ENCODE measurements around the gene TMPRSS11D. TPM values are rescaled to one million over a fixed set of nuclear protein-coding genes. Genes with fewer than 3 reads are reported as not detected.

The TMPRSS11D gene
- total RNA-seq, 1 donor from 2014 or later, result not detected

DNA sequence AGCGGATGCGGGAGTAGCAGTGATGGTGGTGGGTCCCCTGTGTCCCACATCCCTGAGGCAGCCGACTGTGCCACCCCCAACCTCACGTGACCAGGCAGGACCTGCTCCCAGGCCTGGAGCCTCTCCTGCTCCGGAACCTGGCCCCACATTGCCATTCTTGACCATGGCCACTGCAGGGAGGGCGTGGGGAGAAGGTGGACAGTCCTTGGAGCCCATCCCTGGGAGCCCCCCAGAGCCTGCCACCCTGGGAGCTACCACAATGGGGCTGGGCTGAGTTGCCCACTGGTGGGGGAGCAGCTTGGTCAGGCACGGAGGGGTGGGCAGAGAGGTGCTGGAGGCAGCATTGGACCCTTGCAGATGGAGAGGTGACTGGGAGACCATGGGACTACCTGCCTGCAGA lies 42.7 kb upstream of the TMPRSS11D start:
- TF ChIP-seq, protein P1, sequence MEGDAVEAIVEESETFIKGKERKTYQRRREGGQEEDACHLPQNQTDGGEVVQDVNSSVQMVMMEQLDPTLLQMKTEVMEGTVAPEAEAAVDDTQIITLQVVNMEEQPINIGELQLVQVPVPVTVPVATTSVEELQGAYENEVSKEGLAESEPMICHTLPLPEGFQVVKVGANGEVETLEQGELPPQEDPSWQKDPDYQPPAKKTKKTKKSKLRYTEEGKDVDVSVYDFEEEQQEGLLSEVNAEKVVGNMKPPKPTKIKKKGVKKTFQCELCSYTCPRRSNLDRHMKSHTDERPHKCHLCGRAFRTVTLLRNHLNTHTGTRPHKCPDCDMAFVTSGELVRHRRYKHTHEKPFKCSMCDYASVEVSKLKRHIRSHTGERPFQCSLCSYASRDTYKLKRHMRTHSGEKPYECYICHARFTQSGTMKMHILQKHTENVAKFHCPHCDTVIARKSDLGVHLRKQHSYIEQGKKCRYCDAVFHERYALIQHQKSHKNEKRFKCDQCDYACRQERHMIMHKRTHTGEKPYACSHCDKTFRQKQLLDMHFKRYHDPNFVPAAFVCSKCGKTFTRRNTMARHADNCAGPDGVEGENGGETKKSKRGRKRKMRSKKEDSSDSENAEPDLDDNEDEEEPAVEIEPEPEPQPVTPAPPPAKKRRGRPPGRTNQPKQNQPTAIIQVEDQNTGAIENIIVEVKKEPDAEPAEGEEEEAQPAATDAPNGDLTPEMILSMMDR (IDR thresholded peaks at IDR 0.05), result no peak
- Histone ChIP-seq H3K27me3 (no peaks in the 10 kb centered on the region), H3K27ac (no peak overlapping the region), H3K9me3 (no peaks in the 10 kb centered on the region), H3K4me3 (no peak overlapping the region), H3K4me1 (no peaks in the 10 kb centered on the region), H3K36me3 (no peaks in the 10 kb centered on the region)
- no peak for ATAC-seq
- no peak for DNase-seq
- intact Hi-C loops (cut with DNase I), result no loop called here

DNA sequence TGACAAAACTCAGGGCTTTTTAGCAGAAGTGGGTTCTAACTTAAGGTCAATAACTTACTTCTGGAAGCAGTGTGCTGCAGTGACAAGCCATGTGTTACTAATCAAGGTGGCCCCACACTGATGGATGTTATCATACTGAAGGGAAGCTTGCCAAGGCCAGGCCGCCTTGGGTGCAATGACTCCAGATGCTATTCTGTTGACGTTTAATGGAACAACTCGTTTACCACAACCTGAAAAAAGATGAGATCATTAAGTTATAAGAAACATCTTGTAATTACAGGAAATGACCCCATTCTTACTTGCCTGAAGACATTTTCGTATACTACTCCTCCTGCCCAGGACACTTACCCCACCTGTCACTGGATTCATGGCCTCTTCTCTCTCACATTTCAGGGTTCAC lies 38.9 kb upstream of the TMPRSS11D start:
- Histone ChIP-seq H3K36me3 (no peaks in the 10 kb centered on the region), H3K4me1 (no peaks in the 10 kb centered on the region), H3K9me3 (no peaks in the 10 kb centered on the region), H3K27me3 (no peaks in the 10 kb centered on the region), H3K4me3 (no peak overlapping the region), H3K27ac (no peak overlapping the region)
- DNase-seq, result no peak
- TF ChIP-seq, protein P1 (IDR thresholded peaks at IDR 0.05), result no peak
- intact Hi-C loops (cut with DNase I), result no loop called here
- no peak for ATAC-seq

DNA sequence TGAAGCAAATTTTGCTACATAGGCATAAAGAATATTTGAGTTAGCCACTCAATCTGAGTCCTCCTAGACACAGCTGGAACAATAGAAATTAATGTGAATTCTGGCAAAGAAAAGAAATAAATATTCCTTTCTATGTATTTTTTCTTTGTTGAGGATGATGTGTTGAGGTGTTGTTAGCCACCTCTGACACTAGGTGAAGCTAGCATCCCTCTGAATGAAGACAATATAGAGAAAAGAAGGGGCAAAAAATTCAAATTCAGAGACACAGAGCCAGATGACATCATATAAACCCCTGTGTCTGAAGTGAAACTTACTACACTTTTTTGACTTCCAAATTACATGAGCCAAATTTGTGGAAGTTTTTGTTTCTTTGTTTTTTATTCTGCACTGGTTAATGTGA lies 34.6 kb upstream of the TMPRSS11D start:
- no peaks in the 10 kb centered on the region for H3K36me3 ChIP-seq
- H3K9me3 ChIP-seq, result no peaks in the 10 kb centered on the region
- ATAC-seq (no peak), DNase-seq (no peak)
- intact Hi-C loops (cut with DNase I), result no loop called here
- H3K27ac ChIP-seq, result no peak overlapping the region
- TF ChIP-seq, protein P1 (IDR thresholded peaks at IDR 0.05), result no peak
- no peak overlapping the region for H3K4me3 ChIP-seq
- no peaks in the 10 kb centered on the region for H3K4me1 ChIP-seq
- H3K27me3 ChIP-seq, result no peaks in the 10 kb centered on the region

DNA sequence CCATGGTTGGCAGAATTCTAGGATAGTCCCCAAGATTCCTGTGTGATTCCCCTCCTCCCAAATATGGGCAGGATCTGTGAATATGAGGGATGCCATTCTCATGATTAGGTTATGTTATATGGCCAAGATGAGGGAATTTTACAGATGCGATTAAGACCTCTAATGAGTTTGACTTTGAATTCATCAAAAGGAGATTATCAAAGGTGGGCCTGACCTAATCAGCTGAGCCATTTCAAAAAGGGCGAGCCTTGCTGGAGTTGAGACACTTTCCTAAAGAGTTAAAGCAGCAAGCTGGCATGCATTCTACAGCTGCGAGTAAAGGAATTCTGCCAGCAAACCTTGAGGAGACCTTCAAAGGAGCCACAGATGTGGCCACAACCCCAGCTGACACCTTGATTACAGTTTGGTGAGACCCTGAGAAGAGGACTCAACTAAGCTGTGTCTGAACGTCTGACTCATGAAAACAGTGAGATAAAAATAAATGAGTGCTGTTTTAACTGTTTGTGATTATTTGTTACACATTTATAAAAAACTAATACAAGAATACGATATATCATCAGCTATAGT lies 31.7 kb upstream of the TMPRSS11D start:
- intact Hi-C loops (cut with DNase I), result no loop called here
- no peak overlapping the region for H3K4me3 ChIP-seq
- H3K4me1 ChIP-seq, result no peaks in the 10 kb centered on the region
- TF ChIP-seq, protein P1 (IDR thresholded peaks at IDR 0.05), result no peak
- DNase-seq (no peak), ATAC-seq (no peak)
- no peaks in the 10 kb centered on the region for H3K9me3 ChIP-seq
- H3K27me3 ChIP-seq, result no peaks in the 10 kb centered on the region
- H3K27ac ChIP-seq, result no peak overlapping the region
- no peaks in the 10 kb centered on the region for H3K36me3 ChIP-seq

DNA sequence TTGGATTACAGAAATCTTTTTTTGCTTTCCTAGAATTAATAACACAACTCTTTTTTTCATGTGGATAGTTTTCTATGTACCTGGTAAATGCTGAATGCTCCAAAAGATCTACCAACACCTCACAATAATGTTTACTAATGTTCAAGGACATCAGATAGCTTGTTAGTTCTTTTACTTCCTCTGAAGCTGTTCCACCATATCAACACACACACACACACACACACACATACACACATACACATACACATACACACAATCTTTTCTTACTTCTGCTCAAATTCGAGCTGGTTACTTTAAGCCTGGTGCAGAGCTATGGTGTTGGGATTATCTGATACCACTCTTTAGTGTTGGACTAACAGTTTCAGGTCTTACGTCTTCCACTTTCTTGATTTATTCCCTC lies 28.3 kb upstream of the TMPRSS11D start:
- intact Hi-C loops (cut with DNase I), result no loop called here
- H3K36me3 ChIP-seq, result no peaks in the 10 kb centered on the region
- H3K4me1 ChIP-seq, result no peaks in the 10 kb centered on the region
- ATAC-seq (no peak), DNase-seq (no peak)
- H3K27me3 ChIP-seq, result no peaks in the 10 kb centered on the region
- no peak overlapping the region for H3K4me3 ChIP-seq
- TF ChIP-seq, protein P1 (IDR thresholded peaks at IDR 0.05), result no peak
- H3K27ac ChIP-seq, result no peak overlapping the region
- no peaks in the 10 kb centered on the region for H3K9me3 ChIP-seq

DNA sequence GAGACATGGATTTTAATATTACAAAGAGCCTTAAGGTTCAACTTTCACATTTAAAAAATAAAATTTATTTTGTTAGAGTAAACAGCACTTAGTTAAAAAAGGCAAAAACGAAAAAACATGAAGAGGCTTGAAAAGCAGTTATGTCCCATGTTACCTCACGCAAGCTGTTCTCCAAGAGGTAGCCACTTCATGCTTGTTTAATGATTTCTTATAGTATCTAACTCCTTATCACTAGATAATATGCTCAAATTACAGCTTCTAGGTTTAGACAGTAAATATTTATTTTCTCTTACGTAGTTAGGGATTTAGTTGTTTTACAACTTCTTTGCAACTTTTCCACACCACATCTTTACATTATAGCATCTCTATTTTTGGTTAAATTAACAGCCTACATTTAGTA lies 27.8 kb upstream of the TMPRSS11D start:
- intact Hi-C loops (cut with DNase I), result no loop called here
- no peak for DNase-seq
- Histone ChIP-seq H3K27me3 (no peaks in the 10 kb centered on the region), H3K9me3 (no peaks in the 10 kb centered on the region), H3K4me1 (no peaks in the 10 kb centered on the region), H3K36me3 (no peaks in the 10 kb centered on the region), H3K4me3 (no peak overlapping the region), H3K27ac (no peak overlapping the region)
- ATAC-seq, result no peak
- TF ChIP-seq, protein P1 (IDR thresholded peaks at IDR 0.05), result no peak
